PC-3 (cell line): ENCODE measurements around the gene CKS1B.

Experiments
- CTCF ChIP-seq: fragments of 300-600 bp; sonication (generic); conservative IDR thresholded peaks from 2 replicates; pipeline ENCODE4 v1.5.1; 2017; ENCODE audit warnings: antibody characterized with exemption, low read depth, mild to moderate bottlenecking, low read length
- EZH2 ChIP-seq: fragments of 300-600 bp; sonication (generic); IDR thresholded peaks from one replicate; pipeline ENCODE4 v1.6.1; 2017; ENCODE audit warnings: antibody characterized with exemption, mild to moderate bottlenecking, low read length; ENCODE audit not compliant: unreplicated experiment
- EZH2phosphoT487 ChIP-seq: fragments of 300-600 bp; sonication (generic); IDR thresholded peaks from 2 replicates; pipeline ENCODE4 v1.6.1; 2018; ENCODE audit warnings: mild to moderate bottlenecking, antibody characterized with exemption, low read length, borderline replicate concordance

DNA sequence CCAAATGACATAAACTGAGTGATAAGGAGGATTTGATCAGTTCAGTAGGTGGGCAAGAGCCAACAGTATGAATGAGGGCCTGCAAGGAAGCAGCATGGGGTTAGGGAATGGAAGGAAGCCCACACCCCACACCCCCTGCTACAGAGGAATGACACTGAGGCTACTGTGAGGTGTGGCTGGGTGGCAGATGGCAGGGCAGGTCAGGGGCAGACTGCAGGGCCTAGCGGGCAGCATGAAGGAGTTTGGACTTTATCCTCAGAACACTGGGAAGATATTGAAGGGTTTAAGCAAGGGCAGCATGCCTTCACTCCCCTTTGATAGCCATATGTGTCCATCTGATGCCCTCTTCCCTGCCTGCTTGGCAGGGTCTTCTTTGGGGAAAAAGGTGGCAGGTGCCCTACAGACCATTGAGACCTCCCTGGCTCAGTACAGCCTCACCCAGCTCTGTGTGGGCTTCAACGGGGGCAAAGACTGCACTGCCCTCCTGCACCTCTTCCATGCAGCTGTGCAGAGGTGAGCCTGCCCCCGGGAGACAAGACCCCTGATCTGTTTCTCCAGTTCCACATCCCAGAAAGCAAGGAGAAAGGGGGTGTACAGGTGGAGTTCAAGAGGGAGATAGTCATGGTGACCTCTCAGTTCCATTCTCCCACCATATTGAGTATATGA lies 14.8 kb downstream of the CKS1B start:
- TF ChIP-seq CTCF (no peak), EZH2 (no peak), EZH2phosphoT487 (no peak)
